CMK (cell line): ENCODE data around the gene CACHD1.

Source experiments
- DNase-seq: peaks from one replicate; pipeline ENCODE4 v3.0.0-alpha.2; 2010; ENCODE audit warnings: low read depth

Gene CACHD1

DNA sequence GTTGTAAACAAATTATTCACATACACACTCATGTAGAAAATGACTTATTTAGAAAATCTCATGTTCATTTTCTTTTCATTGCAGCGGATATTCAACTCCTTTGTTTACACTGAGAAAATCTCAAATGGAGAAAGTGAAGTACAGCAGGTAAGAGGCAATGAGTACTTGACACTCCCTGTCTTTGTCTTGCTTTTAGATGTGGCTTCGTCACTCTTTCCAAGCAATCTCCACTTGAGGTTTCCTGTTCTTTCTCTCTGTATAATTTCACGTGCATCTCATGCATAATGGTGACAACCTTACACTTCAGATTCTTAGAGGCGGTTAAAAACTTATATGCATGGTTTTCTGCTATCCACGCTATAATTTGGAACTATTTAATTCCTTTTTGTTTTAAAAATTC, 80.6 kb downstream of the CACHD1 start:
- DNase-seq: no peak

DNA sequence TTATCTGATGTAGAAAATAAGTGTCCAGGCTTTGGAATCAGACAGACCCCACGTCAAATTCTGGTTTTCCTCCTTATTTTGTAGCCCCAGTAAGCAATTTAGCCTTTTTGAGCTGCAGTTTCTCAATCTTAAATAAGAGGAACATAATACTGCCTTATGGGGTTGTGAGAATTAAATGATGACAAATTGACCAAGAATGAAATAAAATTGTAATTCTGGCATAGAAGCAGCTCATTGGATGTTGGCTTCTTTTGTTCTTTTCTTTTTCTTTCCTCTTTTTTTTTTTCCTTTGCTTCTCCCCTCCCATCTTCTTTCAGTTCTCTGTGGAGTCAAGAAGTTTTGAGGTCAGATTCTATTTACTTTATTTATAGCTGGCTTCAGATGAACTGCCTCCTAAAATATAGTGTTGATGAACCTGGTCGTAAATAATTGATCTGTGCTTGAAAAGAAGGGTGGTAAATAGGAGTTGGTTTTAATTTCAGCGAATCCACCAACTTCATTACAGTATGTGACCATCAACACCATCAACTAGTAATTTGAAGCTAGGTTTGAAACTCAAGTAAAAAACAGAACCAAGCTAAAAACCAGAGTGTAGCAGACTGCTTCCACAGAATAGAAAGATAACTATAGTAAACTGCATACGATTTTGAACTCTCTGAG, 81.1 kb downstream of the CACHD1 start:
- no peak for DNase-seq

DNA sequence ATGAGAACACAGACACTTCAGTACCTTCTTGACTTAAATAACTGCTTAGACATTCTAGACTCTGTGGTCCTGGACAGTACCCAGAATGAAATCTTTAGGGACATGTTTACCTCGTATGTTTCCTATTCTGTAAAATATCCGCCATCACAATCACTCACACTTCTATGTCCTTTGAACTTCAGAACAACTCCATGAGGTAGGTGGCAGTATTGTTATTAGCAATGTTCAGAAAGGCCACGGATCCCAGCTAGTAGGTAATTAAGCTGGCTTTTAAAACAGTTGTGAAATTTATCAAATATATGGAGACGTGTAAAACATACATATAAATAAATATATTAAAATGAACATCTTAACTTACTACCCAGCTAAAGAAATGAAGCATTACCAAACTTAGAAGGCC, 83.4 kb downstream of the CACHD1 start:
- DNase-seq: no peak

DNA sequence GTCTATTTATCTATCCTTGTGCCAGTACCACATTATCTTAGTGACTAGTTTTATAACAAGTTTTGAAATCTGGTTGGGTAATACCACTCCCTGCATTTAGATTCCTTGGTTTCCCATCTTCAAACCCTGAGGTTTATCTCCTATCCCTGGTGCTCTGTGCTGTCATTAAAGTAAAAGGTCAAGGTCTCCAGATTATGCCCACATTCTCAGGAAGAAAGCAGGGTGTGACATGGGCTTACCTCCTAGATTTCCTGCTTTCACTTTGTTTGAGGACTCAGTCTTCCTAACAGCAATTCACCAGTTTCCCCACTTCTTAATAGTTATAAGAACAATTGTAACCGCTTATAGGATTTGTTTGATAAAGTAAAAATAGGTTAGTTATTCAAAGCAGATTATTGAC, 86.0 kb downstream of the CACHD1 start:
- no peak for DNase-seq

DNA sequence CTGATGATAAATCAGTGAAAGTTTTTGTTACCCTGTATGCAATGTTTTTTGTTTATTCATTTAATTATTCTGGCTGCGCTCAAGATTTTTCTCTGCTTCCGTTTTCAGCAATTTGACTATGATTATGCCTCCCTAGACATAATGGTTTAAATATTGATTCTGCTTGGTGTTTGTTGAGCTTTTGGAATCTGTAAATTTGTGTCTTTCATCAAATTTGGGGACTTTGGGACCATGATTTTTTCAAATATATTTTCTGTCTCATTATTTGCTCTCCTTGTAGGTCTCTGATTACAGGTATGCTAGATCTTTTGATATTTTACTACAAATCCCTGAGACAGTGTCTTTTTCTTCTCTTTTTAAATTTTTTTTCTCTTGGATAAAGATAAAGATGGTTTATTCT, 92.1 kb downstream of the CACHD1 start:
- DNase-seq: no peak

DNA sequence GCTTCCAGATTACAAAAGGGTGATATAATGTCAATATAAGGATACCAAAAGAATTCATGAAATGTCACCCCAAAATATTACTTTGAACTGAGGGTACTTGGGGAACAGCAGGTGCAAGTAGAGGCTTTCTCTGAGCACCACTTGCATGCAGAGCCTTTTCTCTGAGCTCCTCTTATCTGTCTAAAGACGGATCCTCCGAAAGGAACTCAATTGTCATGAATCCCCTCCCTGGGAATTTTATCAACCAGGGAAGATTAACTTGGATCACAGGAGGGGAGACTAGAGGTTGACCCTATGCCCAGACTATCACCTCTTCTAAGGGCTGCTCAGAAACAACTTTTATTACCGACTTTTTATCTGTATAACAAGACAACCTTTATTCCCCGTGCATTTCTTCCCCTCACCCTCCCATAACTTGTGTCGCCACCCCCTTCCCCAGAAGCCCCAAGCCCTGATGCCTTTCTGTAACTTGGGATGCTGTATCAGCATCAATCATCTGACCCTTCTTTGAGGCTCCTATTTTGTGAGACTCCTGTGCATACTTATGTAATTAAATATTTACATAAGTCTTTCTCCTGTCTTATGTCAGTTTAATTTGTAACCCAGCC, 94.1 kb downstream of the CACHD1 start:
- DNase-seq: no peak

DNA sequence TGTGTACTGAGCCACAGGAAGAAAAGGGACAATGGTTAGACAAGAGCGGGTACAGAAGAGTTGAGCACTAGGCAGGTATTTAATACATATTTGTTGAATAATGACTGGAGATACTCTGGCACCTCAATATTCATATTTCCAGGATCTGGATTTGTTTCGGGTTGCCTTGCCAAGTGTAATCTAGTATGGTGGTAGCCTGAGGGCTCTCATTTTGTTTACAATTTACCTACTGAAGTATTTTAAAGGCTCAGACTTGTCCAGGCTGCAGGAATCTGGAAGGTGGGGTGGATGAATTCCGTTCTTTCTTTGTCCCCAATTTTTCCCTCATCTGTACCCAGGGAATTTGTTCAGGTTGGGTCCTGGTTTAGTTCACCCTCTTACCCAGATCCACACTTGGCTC, 95.0 kb downstream of the CACHD1 start:
- no peak for DNase-seq

DNA sequence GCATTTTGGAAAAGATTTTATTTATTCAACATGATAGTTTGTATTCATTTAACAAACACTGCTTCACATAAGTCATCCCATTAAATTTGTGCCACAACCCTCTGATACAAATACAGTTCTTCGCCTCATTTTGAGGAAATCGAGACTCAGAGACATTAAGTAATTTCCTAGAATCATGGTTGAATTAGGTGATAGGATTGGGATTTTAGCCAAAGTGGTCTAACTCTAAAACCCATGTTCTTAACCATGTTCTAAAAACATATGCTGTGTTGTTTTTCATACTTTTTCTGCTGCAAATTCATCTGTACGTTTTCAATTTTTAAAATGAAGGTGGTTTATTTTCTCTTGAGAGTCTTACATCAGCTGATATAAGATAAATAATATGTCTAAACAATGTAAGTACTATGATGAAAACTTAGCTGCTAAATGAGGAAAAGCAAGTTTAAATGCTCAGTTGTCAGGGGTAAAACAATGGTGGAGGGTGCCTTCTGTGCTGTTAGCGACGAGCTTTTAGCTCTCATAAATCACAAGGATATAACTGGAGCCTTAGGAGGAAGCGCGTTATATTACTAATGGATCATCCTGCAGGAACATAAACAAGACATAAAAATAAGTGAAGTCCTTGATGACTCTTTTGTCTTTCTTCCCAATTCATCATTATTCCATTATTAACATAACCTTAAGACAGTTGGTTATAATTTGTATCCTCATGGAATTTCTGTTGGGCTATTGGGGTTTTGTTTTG, 97.7 kb downstream of the CACHD1 start:
- no peak for DNase-seq

DNA sequence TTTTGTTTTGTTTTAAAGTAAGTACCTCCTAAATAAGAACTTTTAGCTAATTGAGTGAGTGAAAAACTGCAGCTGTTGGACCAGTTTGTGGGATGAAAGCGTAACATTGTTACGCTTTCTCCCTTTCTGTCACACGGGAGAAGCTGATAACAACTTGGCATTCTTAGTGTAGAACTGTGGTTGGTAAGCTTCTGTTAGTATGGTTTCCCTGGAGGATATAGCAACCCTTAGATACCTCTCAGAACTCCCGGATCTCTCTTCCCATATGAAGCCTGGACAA, 98.2 kb downstream of the CACHD1 start:
- no peak for DNase-seq

DNA sequence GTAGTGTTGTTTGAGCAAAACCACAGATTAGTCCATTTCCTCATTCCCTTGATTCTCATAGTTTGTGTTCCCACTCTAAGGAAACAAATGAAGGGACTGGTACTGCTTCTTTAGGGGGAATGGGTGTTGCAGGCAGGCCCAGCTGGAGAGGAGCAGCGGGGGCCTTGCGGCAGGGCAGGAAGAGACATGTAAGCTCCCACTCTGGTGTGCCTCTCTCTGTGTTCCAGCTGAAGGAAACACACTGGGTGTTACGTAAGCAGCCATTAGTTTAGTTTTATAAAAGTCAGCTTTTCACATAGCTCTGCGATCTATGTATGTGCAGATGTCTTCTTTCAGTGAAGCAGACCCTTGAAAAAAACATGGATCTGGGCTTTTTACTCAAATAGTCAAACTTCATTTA, 99.5 kb downstream of the CACHD1 start:
- no peak for DNase-seq

DNA sequence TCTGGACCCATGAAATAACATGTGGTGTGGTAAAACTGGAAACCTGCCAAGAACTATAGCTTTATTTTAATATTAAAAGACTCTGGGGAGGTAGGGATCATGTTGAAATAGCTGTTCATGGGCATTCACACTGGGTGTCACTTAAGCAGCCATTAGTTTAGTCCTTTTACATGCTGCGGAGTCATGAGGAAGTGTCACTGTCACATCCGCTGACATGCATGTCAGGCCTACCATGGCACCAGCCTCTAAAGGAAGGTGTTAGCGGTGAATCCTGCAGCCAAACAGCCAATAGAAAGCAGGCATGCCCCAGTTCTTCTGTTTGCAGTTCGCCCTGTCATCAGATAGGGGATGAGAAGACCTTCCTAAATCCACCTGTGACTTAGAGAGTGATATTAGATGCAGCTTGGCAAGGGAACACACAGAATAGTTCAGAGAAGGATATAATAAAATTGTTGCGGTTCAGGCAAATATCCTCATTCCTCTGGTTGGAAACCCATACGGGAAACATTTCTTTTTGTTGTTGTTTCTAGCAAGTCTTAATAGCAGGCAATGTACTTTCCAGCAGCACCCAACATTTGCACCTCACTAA, 100.4 kb downstream of the CACHD1 start:
- no peak for DNase-seq

DNA sequence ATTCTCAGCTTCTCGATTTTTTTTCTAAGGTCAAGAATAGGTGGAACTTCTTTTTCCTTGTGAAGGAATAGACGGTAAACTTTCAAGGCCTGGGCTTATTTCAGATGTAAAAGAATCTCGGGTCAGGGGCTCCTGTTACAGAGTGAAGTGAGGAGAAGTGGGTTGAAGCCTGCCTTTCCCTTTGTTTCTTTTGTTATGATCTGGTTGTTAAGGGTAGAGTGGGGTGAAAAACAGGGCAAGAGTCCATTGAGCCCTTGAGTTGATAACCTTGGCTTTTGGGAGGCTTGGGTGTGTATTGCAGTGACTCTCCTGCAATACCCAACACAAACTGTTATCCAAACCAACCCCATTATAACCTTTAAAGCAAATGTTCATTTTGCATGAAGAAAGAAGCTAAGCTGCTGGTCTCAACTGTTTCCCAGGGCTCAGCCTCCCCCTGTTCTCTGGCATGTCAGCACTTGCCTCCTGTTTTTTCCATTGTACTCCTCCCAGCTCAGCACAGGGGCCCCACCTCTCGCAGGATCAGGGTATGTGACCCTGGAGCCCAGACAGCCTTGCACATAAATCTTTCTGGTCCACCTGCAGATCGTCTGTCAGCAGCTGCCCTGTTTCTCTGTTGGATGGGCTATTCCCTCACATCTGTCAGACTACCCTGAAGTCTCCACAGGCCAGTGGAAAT, 102.4 kb downstream of the CACHD1 start:
- DNase-seq: no peak

DNA sequence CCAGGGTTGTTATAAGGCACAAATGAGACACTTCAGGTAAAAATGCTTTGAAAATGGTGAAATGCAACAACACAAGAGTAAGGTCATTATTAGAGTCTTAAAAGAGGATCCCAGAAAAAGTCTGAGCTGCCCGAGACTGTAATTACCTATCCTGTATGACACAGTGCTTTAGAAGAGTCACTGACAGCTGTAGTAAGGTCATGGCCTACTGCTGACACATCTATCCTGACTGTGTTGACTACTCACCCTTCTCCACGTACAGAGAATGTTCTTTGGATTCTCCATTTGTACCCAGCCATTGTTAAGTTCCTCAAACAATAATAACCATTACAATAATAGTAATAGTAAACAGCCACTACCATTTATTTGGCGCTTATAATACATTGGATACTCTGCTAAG, 104.4 kb downstream of the CACHD1 start:
- no peak for DNase-seq

DNA sequence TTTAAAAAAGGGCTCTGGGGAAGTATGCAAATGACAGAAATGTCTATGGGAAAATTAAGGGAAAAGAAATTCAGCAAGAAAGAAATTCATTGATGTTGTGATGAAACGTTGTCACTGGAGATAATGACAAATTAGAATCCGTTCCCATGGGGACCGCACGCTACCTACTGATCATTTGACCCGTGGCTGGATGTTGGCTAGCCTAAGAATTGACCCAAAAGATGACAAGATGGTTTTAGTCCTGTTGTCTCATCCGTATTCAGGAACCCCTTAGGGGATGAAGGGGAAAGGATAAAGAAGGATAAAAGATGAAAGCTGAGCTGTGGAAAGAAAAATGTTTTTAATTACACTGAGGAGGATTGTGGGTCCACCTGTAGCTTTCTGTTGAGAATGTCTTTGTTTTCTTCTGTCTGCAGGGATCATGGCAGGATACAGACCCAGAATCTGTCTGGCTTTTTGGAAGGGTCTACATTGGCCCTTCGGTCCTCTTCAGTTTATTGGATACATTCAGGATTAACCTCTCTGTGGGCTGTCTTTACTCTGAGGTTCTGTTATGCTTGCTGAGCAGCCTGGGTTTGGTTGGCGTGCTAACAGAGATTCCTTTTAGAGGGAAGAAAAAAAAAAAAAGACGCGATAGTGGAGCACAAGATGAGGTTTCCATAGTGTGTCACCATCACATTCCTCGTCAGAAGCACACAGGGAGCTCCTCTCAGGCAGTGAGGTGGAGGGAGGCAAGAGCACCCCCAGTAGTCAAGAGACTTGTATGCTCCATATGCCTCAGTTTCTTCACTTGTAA, 106.2 kb downstream of the CACHD1 start:
- no peak for DNase-seq

DNA sequence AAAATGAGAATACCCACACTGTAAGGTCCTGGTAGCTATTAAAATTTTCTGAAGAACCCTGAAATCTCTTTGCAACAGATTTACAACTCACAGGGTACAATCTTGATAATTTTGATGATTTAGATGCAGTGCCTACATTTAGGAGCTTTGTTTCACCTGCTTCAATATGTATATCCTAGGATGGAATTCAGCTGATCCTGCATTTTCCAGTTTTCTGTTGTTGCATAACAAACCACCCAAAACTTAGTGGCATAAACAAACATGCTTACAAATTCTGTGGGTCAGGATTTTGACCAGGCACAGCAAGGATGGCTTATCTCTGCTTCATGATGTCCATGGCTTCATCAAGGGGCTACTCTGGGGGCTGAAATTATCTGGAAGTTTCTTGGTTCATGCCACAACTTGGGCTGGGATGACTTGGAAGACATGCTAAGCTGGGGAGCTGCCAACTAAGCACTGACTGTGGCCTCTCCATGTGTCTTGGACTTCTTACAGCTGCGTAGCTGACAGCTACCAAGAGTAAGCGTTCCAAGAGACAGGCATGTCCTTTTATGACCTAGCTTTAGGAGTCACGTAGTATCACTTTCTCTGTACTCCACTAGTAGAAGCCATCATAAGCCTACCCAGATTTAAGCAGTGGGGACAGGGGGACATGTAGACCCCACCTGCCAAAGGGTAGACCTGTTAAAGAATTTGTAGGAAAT, 108.5 kb downstream of the CACHD1 start:
- DNase-seq: no peak

DNA sequence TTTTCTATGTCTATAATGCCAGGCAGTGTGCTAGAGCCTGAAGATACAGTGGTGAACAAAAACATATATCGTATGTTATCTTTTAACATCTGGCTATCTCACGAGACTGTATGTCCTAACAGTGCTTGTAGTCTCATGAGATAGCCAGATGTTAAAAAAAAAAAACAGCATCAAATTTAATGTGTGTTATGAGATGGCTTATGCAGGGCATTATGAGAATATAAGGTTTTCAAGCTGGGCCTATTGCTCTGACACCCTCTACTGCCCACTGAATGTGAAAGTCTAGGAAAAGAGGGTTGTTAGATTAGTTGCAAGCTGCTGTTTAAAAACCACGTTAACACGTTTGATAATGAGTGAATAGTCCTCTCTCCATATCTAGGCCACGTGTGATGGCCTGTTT, 109.8 kb downstream of the CACHD1 start:
- no peak for DNase-seq

DNA sequence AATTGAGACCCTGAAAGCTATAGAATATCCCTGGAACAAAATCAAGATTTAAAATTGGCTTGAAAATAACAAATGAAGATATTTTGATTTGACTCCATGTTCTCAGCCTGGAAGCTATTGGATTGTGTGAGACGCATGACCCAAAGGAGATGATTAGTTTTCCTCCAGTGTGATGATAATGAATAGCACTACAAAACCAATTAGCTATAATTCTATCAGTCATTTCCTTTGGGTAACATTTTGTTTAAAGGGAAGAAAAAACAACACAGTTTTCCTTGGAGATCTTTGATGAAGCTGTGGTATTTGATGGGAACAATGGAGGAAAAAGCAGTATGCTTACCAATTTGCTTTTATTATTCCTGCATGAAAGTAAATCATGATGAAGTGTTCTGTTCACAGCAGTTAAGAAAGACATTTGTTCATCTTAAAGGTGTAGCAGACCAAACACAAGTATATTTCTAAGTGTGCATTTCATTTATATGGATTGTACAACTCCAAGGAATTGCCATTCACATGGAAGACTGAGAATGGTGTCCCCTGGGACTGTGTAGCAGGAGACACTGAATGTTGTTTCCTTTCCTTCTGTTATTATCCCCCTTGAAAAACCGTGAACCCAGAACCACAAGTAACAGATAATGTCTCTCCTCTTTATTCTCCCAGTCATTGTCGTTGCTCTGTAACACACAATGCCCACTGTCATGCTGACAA, 111.4 kb downstream of the CACHD1 start:
- DNase-seq: no peak

DNA sequence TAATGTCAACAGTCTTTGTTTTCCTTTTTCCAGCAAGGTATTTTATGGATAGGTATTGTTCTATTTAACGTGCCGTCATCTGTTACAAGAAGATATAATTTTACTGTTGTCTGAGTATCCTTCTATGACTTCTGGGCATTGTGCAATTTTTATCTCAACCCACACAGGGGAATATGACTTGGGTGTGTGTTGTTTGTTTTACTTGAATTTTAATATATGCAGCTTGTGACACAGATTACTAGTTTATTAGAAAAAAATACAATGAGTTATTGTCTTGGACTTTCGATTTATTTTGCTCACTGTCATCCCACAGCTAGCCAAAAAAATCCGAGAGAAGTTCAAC, 111.9 kb downstream of the CACHD1 start:
- no peak for DNase-seq

DNA sequence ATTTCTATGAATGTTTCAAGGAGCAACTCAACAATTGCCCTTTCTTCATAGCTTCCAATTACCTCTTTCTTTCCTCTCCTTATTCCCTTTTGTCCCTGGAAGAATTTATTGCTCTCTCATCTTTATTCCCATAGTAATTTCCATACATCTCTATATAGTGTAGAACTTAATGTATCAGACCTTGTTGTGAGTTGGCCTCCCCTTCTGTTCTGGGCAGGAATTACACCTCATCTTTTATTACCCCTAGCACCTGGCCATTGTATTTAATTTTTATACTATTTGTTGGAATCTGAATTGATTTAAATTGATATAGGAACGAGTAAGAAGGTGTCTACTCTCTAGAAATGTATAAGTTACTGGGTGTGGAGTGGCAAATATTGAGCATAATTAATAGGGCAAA, 114.5 kb downstream of the CACHD1 start:
- DNase-seq: no peak

DNA sequence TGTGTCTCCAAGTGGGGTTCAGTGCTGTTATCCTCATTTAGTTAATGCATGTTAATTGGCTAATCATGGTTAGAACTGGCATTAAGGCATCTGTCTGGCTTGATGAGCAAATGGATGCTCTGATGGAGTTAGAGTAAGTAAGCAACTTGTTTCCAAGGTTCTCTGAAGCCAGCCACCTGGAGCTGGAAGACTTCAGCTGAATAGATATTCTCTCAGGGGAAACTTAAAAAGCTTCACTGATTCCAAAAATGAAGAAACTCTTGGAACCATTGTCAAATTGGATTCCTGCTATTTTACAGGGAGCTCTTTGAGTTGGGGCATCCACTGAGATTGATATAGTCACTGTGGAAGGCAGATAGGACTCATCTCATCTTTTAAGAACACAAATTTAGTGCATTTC, 118.9 kb downstream of the CACHD1 start:
- no peak for DNase-seq

DNA sequence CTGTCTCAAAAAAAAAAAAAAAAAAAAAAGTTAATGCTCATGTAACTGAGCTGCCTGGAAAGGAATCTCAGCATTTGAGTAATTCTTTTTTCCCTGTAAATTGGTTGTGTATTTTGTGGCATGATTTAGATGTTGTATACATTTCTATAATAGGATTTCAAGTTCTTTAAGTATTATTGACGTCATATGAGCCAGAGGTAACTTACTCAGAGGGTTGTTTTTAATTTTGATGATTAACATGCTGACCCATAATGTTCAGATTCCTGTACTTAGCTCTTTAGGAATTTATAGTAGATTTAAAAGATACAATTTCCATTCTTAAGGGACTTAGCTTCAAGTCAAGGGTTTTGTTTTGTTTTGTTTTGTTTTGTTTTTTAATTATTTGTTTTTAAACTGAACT, 120.4 kb downstream of the CACHD1 start:
- DNase-seq: no peak
